Myometrial cell (primary cell): ENCODE results near the gene CEP68. TPM values are rescaled to one million over a fixed set of nuclear protein-coding genes. Genes with fewer than 3 reads are reported as not detected.

Experiments
- total RNA-seq: library from RNA; depleted of rRNA; stranded (reverse); fragments of >200 nt; gene quantifications from 2 replicates; pipeline ENCODE4 v1.2.3, GENCODE V29; 2015

CEP68 gene
- 3.7 and 6.0 TPM in 2 replicates for total RNA-seq

GRCh38 chr2:65056215-65057053, at the start of gene CEP68:
TSS of gene CEP68 (plus strand) at chr2:65056416. CDS start at chr2:65069445, 13,029 bp downstream.

GRCh38 chr2:65129826-65130663, 73.8 kb downstream of the CEP68 start, which contains the start of gene RAB1A:
TSS of gene RAB1A (minus strand) at chr2:65130106. CDS start at chr2:65129915, 191 bp downstream.

Other genes with a start within 250 kb of the CEP68 start
- 18.2 and 19.3 TPM in 2 replicates for gene SLC1A4, start 67.0 kb upstream of the CEP68 start, total RNA-seq
- gene RAB1A, start 73.7 kb downstream of the CEP68 start, total RNA-seq = 89.0 and 102 TPM in 2 replicates
- 103 and 118 TPM in 2 replicates for gene ACTR2, start 171.4 kb downstream of the CEP68 start, total RNA-seq